ENCODE data around the gene PCOLCE2.

GRCh38 chr3:142888099-142888480 lies 793 bp downstream of the PCOLCE2 start:
- TF ChIP-seq POLR2AphosphoS5 (IDR thresholded peaks at IDR 0.05; ENCODE audit: low read depth, low read length) (no peak), FOXP2 (optimal IDR thresholded peaks at IDR 0.05; ENCODE audit: borderline replicate concordance, extremely low read depth, extremely low read length, insufficient read depth) (no peak), TAF1 (IDR thresholded peaks at IDR 0.05; ENCODE audit: borderline replicate concordance, insufficient read depth, low read length) (no peak), REST (IDR thresholded peaks at IDR 0.05; ENCODE audit: insufficient read depth in 1 of 2, low read depth in 2 of 2, low read length in 2 of 2) (no peak)

Data from PFSK-1 (cell line).